NCI-H1930 (cell line): ENCODE results near the gene IZUMO4.
"Not testable (repeated sequence)": the region's sequence is repeated elsewhere in the genome, so short reads cannot be mapped to it uniquely, and the experiment has no call there.

Experiments
- DNase-seq, 2 experiments: peaks; one replicate each; lab custom pipeline; 2025; lab: John Stamatoyannopoulos, UW

Gene IZUMO4

DNA sequence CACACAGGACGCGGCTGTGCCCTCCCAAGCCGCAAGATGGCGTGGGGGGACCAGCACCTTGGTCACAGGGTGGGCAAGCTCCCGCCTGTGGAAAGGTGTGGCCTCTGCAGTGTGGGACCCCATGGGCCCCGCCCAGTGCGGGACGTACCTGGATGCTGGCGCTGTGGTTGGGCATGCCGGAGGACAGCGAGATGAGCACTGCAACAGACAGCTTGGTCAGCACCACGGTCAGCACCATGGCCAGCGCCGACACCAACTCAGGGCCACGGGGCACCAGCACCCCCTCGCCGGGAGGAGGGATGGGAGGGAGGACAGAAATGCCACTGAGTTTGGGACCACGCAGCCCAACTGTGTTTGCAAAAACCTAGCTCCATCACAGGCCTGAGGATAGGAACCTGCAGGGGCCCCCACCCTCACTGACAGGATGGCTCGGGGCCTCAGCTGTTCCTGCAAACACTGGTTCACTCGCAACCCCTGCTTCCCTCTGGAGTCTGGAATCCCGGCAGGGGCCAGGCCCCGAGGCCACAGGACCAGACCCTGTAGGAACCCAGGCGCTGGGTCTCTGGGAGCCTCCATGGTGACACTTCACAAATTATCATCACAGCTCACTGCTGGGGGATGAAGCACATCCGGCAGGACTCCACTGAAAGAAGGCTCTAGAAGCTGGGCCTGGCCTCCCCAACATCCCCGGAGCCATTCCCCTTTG is 27.1 kb downstream of the IZUMO4 start:
- no peak for DNase-seq

DNA sequence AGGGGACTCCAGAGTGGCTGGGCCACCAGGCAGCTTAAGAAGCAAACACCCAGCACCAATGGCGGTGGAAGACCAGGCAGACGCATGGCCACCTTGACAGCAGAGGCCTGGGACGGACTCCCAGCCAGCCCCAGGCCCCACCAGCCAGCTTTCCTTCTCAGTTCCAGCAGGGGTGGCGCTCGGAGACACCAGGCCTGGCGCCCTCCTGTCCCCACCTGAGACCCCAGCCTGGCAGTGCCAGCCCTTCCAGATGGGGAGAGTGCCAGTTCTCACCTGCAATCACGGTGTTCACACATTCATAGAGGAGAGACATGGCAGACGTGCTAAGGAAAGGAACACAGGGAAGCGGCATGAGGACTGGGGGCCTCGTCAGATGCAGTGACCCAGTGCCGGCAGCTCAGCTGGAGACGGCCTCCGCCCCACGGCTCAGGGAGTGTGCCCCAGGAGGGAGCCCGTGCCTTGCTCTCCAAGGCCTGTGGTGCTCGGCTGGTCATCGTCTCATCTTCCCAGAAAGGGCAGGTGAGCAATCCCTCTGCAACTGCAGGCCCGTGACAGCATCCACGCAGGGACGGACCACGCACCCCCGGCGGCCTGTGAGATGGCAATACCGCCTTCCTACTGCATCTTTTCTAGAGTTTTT is 30.3 kb downstream of the IZUMO4 start:
- DNase-seq: no peak

DNA sequence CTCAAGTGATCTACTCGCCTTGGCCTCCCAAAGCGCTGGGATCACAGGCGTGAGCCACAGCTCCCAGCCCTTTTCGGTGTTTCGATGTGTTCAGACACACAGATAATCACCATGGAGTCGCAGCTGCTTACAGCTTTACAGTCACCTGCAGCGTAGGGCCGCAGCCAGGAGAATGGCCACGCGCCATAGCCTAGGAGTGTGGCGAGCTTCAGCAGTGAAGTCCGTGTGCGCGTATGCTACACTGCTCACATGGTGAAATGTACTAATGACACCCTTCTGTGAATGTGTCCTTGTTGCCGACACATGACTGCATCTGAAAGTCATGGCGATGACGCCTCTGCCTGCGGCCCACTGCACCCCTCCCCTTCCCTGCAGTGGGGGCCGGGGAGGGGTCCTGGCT is 31.0 kb downstream of the IZUMO4 start:
- no peak for DNase-seq

DNA sequence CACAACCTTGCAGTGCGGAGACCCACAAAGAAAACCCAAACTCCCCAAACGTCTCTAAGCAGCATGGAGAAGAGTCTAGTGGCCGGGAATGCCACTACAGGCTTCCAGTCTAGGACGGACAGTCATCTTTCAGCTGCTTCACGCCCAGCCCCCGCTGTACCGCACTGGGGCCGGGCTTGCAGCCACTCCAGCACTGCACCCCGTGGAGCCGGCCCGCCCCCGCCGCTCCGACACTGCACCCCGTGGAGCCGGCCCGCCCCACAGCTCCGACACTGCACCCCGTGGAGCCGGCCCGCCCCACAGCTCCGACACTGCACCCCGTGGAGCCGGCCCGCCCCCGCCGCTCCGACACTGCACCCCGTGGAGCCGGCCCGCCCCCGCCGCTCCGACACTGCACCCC is 31.5 kb downstream of the IZUMO4 start:
- not testable (repeated sequence) for DNase-seq

DNA sequence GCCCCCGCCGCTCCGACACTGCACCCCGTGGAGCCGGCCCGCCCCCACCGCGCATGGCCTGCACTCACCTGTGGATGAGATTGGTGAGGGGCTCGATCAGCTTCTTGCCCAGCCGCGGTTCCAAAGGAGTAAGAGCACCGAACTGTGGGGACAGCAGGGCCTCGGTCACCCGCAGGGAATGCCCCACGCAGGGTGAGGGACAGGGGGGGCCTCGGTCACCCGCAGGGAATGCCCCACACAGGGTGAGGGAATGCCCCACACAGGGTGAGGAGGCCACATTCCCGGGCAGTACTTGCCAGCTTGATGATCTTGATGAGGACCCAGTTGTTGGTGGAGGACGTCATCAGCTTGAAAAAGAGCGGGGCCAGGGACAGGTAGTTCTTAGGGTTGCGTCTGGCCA is 32.3 kb downstream of the IZUMO4 start:
- no peak for DNase-seq

DNA sequence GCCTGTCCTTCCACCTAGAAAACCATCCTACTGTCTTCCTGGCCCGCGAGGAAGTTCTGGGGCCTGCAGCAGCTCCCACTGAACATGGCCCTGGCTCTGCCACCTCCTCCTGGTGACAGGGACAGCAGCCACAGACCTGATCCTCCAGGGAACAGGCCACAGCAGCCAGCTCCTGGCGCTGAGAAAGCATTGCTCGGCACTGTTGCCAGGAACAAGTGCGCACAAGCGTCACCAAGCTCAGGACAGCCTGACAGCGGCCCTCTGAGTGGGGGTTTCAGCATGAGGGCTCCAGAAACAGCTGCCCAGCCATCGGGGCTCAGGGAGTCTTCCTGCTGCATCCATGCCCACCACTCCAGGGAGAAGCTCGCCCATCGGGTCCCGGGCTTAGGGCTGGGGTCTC is 32.8 kb downstream of the IZUMO4 start:
- DNase-seq: no peak

DNA sequence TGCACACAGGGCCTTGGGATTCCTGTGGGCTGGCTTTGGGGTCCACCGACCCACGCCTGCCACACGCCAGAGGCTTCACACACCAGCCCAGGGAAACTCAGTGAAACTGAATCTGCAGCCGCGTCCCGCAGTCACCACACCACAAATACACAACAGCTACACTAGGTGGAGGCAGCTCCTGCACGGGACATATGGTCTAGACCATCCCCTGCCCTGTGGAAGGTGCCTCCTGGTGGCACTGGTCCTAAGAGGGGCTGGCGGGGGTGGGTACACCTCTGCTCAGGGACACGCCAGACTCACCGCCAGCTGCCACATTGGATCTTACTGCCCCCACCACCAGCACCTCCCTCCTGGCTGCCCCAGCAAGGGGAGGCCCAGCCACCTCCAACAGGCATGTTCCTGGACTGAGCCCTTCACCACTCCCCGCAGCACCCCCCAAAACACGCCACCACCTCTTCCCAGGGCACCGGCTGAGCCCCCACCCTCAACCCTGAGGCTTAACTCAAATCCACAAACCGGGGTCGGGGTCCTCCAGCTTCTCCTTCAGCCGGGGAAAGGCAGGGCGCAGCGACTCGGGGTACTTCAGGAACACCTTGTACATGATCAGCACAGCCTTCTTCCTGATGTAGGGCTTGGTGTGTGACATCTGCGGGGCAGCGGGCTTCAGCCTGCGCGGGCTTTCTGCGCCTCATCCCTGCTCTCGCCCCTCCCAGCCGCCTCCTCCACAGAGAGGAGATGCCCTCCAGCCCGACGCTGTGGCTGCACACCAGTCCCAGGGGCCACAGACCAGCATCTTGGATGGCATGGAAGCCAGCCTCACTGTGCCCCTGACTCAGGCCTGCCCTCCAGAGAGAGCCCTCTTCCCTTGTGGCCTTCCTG is 33.4 kb downstream of the IZUMO4 start:
- DNase-seq: no peak

DNA sequence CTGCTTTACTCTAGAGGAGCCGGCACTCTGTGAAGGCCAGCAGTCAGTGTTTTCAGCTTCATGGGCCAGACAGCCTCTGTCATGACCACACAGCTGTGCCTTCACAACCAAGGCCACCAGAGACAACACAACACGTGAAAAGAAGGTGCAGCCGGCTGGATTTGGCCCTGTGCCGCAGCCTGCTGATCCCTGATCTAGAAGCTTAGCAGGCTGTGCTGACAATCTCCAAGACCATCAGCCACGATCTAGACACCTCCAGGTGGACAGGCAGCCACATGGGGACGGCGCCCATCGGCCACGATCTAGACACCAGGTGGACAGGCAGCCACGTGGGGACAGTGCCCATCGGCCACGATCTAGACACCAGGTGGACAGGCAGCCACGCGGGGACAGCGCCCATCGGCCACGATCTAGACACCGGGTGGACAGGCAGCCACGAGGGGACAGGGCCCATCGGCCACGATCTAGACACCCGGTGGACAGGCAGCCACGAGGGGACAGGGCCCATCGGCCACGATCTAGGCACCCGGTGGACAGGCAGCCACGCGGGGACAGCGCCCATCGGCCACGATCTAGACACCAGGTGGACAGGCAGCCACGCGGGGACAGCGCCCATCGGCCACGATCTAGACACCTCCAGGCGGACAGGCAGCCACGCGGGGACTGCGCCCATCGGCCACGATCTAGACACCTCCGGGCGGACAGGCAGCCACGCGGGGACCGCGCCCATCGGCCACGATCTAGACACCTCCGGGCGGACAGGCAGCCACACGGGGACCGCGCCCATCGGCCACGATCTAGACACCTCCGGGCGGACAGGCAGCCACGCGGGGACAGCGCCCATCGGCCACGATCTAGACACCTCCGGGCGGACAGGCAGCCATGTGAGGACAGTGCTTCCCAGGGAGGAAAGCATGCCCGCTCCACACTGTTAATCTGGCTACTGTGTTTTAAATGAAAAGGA is 34.6 kb downstream of the IZUMO4 start:
- DNase-seq: not testable (repeated sequence)

DNA sequence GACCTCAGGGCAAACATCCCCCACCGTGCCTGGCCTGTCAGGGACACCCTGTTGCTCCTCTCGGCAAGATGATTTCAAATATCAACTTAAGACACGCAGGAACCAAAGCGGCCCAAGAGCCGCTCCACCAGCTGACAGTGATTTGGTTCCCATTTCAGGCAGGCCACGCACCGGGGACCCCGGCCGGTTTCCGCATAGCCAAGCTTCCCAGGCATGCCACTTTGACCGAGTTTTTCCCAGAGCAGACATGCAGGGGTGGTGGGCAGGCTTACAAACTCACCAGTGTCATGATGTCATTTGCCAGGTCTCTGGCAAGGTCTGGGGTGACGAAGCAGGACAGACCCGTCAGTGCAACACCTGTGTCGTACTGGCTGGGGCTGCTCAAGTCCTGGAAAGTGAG is 35.5 kb downstream of the IZUMO4 start:
- no peak for DNase-seq

DNA sequence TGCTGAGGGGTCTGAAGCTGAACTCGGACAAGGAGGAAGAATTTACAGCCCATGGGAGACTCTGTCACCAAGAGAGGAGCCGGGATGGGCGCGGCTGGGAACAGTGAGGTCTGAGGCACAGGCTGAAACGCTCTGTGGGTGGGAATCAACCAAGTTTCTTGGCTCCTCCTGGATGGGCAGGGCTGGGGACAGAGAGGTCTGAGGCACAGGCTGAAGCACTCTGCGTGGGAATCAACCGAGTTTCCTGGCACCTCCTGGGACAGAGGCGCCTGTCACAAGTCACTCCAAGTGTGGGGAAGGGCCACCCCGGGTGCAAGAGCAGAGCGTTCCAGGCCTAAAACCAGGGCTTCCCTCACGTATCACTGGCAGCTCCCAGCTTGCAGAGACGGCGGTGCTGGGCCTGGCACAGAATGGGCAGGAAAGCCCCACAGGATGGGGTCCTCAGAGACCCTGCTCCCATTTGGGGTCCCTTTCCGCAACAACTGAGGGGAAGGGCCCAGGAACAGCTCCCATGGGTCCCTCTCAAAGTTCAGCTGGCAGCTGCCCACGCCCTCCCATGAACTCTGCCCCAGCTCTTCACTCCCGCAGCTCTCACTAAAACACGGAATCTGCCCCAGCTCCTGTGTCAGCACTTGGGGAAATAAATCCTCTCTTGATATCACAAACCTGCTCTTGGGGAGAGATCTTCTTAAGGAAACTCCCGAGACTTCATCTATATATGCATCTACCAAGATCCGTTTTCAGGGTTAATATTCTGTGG is 36.2 kb downstream of the IZUMO4 start:
- no peak for DNase-seq

DNA sequence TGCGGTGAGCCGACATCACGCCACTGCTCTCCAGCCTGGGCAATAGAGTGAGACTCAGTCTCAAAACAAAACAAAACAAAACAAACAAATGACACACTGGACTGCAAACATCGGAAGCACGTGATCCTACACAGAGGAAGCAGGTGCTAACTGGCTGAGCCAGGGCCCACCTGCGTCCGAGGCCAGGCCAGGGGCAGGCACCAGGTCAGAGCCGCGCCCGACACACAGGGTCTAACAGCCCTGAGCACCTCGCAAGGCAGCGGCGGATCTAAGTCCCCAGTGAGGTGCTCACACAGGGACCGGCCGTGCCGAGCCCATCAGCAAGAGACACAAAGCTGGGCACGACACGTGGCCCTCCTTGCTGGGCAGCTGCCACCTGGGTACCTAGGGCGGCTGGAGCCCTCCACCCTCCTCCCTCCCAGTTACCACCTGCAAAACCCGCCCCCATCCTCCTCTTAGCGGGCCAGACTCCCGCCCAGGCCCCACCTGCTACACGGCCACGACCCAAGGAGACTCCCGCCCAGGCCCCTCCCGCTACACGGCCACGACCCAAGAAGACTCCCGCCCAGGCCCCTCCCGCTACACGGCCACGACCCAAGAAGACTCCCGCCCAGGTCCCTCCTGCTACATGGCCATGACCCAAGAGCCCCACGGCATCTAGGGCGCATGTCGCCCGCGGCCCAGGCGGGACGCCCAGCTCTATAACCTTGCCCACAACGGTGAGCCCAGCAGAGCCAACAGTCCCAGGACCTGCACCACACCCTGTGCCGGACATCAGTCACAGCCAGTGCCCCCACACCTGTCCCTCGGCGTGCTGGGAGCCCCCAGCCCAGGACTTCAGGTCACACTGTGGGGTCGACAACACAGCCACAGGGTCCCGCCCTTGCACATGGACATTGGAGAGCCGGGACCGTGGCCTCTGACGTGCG is 39.0 kb downstream of the IZUMO4 start:
- DNase-seq: no peak

DNA sequence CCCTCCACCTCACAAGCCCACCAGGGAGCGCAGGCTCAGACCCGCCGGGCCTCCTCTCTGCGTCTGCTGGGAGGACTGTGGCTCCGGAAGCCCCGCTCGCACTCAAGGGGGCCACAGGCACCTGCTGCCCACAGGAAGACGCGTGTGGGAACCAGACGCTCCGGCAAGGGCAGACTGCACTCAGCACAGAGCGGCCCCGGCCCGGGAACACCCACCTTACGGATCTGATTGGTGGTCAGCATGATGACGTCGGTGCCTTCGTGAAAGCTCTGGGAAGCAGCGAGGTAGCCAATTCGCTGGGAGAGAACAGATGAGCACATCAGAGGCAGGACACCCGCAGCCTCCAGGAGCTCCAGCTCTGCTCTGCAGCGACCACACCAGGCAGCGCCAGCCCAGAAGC is 40.1 kb downstream of the IZUMO4 start:
- no peak for DNase-seq

DNA sequence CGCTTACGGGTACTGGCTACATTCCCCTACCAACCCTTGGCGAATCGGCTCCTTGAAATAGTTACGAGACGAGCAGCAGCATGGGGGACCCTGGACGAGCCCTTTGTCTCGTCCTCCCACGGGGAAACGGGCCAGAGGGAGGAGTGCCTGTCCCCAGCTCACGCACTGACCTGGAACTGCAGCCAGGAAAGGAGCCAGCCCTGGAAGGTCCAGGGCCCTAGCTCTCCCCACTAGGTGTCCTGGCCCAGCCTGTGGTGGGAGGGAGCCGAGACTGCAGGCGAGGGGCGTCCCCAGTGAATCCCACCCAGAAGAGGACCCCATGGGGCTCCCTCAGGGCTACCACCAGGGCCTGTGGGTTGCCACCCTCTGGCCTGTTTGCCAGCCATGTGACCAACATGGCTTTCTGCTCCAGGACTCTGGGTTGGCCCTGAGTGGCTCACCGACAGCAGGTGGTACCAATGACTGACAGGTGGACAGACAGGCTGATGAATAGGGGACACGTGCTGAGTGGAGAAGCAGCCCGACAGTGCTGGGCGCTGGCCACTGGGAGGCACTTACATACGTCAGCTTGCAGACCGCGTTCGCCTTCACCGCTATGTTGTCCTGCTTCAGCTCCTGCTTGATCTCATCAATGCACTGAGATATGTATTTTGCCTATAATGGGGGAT is 41.5 kb downstream of the IZUMO4 start:
- no peak for DNase-seq

DNA sequence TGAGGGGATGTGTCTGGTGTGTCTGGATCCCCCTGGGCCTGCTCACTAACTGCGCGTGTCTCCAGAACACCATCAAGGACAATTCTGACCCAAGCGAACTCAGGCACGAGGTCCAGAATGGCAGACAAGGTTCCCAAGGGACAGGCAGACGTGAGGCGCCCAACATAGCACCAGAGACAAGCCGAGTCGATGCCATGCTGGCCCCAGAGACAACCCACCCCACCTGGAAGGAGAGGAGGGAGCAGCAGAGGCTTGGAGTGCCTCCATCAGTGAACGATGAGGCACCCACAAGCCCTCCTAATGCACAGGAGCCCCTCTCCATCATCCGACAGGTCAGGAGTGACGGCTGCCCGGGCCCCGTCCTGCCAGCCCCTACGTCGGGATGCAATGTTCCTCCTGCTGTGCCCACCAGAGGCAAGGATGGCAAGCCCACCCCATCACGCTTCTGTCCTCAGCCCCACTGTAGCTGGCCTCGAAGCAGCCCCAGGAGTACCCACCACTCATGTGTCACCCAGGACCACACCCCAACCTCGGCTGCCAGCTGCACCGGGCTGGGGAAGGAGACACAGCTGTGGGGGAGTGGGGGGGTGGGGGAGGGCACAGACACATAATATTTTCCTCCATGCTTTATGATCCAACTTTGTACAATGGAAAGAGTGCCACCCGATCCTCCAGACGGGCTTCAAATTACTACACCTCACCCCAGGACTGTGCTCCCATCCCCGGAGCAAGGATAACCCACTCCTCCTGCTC is 42.8 kb downstream of the IZUMO4 start:
- DNase-seq: no peak

DNA sequence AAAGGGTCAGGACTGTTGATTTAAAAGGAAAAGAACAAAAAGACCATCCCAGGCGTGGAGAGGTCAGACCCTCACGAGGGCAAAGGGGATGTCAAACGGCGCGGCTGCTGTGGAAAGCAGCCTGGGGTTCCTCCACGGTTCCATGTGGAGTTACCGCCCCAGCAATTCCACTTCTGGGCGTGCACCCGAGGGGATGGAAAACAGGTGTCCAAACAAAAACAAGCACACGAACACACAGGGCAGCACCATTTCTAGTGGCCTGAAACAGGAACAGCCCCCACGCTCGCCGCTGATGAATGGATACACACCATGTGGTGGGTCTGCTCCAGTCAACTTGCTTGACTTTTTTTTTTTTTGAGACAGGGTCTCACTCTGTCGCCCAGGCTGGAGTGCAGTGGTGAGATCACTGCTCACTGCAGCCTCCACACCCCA is 43.4 kb downstream of the IZUMO4 start:
- DNase-seq: no peak

DNA sequence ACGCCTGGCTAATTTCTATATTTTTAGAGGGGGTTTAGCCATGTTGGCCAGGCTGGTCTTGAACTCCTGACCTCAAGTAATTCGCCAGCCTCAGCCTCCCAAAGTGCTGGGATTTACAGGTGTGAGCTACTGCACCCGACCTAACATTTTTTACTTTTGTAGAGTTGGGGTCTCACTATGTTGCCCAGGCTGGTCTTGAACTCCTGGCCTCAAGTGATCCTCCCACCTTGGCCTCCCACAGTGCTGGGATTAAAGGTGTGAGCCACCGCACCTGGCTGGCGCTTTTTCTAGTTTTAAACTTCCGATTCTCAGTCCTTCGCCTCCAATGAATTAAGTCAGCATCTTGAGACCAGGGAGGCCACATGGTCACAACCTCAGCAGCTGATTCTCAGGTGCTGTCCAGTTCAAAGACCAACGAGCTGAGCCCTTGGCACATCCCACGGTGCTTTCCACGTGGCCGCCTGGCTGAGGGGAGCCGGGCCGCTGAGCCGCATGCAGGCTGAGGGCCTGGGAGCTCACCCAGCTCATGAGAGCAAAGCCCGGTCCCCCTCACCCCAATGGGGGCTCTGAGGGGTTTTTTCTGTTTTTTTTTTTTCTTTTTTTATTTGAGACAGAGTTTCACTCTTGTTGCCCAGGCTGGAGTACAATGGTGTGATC is 45.6 kb downstream of the IZUMO4 start:
- no peak for DNase-seq

DNA sequence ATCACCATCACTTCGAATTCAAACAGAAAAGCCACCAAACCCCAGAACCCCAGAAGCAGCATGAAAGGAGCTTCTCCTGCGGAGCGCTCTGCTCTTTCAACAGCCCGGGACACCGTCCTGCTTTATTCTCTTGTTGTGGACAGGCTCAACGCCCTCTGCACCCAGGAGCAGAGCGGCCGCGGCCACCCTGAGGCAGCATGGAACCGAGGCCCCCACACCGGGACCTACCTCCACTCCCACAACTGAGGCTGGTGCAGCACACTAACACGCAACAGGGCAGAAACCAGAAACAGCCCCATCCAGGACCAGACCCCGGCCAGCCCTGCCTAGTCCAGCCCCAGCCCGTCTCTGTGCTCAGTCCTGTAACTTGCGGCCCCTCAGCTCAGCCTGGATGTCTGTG is 47.5 kb downstream of the IZUMO4 start:
- DNase-seq: no peak

DNA sequence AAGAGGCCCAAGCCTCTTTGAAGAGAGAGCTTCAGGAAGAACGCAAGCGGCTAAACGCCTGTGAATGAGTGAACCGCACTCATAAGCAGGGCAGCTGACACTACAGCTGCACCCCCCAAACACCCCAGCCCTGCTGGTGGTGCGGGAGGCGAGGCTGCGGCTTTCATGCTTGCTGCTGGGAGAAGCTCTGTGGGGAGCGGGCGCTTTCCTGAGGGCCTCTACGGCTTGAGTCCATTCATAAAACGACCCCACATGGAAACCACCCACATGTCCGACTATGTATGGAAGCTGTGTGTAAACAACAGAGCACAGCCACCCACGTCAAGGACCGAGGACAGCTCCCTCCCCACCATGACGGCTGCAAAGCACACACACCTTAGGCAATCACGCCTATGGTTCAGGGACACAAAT is 49.1 kb downstream of the IZUMO4 start:
- DNase-seq: no peak
